ENCODE data around the gene DPP9. TPM values are rescaled to one million over a fixed set of nuclear protein-coding genes. Genes with fewer than 3 reads are reported as not detected.
A peak's percentile ranks its signal among the peaks of the same experiment; 100 is the strongest.

Gene DPP9
- total RNA-seq, 1 donor from 2014 or later, result 42.9 TPM

DNA sequence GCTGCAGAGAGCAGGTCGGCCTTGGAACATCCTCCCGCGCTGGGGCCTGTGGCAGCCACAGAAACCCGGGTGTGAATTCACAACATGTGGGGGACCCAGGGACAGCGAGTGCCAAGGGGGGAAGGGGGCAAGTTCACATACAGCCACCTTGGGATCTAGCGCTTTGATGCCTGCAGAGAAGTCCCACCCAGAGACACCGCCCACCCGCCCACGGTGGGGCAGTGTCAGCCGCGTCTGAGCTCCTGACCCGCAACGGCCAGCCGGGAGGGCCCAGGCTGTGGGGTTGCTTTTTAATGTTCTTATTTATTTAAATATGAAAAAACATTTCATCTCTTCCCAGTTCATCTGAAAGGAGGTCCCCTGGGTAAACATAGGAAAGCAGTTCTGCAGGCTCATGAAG is 66.4 kb downstream of the DPP9 start:
- TF ChIP-seq, protein P1, sequence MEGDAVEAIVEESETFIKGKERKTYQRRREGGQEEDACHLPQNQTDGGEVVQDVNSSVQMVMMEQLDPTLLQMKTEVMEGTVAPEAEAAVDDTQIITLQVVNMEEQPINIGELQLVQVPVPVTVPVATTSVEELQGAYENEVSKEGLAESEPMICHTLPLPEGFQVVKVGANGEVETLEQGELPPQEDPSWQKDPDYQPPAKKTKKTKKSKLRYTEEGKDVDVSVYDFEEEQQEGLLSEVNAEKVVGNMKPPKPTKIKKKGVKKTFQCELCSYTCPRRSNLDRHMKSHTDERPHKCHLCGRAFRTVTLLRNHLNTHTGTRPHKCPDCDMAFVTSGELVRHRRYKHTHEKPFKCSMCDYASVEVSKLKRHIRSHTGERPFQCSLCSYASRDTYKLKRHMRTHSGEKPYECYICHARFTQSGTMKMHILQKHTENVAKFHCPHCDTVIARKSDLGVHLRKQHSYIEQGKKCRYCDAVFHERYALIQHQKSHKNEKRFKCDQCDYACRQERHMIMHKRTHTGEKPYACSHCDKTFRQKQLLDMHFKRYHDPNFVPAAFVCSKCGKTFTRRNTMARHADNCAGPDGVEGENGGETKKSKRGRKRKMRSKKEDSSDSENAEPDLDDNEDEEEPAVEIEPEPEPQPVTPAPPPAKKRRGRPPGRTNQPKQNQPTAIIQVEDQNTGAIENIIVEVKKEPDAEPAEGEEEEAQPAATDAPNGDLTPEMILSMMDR (conservative IDR thresholded peaks at IDR 0.05), result no peak
- Mint-ChIP-seq H3K27me3 (no peaks in the 10 kb centered on the region), H3K9me3 (no peaks in the 10 kb centered on the region), H3K4me3 (no peak overlapping the region), H3K36me3 (peaks cover 13% of the 10 kb centered on the region), H3K27ac (no peak overlapping the region), H3K4me1 (ENCODE audit: unreplicated experiment) (peaks cover 9% of the 10 kb centered on the region)
- DNase-seq (ENCODE audit: extremely low spot score, unreplicated experiment), result no peak

DNA sequence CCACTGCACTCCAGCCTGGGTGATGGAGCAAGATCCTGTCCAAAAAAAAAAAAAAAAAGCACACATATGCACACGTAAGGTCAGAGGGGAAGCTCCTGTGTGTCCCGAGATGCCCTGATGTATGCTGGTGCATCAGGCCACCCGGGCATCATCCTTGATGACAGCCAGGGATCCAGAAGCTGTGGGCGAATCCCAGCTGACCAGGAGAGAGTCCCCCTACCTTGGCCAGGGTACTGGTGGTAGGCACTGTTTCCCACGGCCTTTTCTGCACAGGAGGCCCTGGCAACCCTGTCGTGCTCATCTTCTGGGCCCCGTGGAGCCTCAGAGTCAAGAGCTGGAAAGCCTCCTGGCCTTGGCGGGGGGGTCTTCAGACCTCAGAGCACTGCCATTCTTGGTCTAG is 67.5 kb downstream of the DPP9 start:
- Mint-ChIP-seq H3K4me1 (ENCODE audit: unreplicated experiment) (peaks cover 9% of the 10 kb centered on the region), H3K27ac (no peak overlapping the region), H3K4me3 (no peak overlapping the region), H3K9me3 (no peaks in the 10 kb centered on the region), H3K36me3 (peaks cover 10% of the 10 kb centered on the region), H3K27me3 (no peaks in the 10 kb centered on the region)
- TF ChIP-seq, protein P1 (conservative IDR thresholded peaks at IDR 0.05), result no peak
- DNase-seq (ENCODE audit: extremely low spot score, unreplicated experiment), result no peak

DNA sequence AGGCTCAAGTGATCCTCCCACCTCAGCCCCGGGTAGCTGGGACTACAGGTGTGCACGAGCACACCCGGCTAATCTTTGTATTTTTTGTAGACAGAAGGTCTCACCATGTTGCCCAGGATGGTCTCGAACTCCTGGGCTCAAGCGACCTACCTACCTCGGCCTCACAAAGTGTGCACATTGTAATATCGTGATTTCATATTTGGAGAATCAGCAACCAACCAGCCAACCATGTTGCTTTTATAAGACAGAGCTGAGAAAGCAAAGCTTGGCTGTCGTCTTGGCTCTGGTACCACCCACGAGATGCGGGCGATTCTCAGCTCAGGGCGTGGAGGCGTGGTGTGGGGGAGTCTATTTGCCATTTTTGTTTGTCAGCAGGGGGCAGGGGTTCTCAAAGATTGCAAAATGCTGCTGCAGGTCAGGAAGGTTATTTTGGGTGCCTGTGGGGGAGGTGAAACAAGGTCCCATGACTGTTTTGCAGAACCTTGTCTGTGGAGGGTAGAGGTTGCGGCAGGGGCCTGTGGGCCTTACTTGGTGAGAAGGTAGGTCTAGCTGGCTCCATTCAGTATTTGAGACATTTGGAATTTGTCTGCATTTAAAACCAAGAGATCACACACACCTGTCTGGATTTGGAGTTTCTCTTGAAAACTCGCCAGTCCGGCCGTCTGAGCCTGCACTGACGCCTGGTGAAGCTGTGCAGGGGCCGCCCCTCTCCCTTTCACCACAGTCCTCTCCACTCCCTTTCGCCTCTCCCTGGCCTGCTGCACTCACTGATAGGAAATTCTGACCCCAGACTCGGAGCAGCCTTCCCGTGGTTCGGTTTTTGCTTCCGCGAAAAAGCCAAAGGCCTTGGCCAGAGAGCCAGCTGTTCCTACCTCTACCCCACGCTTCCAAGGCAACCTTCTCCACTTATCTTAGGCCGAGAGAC is 68.9 kb downstream of the DPP9 start:
- peaks cover 7% of the 10 kb centered on the region for H3K36me3 Mint-ChIP-seq
- H3K4me1 Mint-ChIP-seq (ENCODE audit: unreplicated experiment), result peaks cover 9% of the 10 kb centered on the region

DNA sequence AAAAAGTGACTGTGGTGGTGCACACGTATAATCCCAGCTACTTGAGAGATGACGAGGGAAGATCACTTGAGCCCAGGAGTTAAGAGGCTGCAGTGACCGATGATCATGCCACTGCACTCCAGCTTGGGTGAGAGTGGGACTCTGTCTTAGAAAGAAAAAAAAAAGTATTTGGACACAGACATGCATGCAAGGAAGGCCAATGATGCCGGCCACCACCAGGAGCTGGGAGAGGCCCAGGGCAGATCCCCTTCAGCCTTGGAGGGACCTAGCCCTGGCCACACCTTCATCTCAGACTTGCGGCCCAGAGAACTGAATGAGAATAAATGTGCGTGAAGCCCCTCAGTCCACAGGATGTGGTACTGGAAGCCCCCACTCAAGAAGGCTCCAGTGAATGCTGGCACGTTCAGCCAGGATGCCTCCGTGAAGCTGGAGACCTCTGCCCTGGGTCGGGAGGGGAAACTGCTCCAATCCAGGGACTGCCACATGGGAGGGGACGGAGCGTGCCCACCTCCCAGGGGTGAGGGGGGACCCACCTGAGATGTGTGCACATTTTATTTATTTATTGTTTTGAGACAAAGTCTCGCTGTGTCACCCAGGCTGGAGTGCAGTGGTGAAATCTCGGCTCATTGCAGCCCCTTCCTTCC is 69.7 kb downstream of the DPP9 start:
- Mint-ChIP-seq H3K36me3 (peaks cover 5% of the 10 kb centered on the region), H3K4me3 (no peak overlapping the region), H3K27ac (no peak overlapping the region), H3K27me3 (no peaks in the 10 kb centered on the region), H3K9me3 (no peaks in the 10 kb centered on the region), H3K4me1 (ENCODE audit: unreplicated experiment) (peaks cover 9% of the 10 kb centered on the region)
- TF ChIP-seq, protein P1 (conservative IDR thresholded peaks at IDR 0.05), result no peak
- no peak for DNase-seq (ENCODE audit: extremely low spot score, unreplicated experiment)

More for the DNA sequence above, 68.9 kb downstream of the DPP9 start:
- Mint-ChIP-seq H3K4me3 (no peak overlapping the region), H3K9me3 (no peaks in the 10 kb centered on the region), H3K27ac (peak overlapping the region; percentile 31), H3K27me3 (no peaks in the 10 kb centered on the region)
- TF ChIP-seq, protein P1 (conservative IDR thresholded peaks at IDR 0.05), result no peak
- DNase-seq (ENCODE audit: extremely low spot score, unreplicated experiment), result no peak

DNA sequence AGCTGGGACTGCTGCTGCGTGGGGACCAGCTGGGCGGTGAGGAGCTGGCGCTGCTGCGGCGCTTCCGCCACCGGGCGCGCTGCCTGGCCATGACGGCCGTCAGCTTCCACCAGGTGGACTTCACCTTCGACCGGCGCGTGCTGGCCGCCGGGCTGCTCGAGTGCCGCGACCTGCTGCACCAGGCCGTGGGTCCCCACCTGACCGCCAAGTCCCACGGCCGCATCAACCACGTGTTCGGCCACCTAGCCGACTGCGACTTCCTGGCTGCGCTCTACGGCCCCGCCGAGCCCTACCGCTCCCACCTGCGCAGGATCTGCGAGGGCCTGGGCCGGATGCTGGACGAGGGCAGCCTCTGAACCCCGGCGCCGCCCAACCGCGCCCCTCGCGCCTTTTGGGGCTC is 71.6 kb downstream of the DPP9 start:
- TF ChIP-seq, protein P1 (conservative IDR thresholded peaks at IDR 0.05), result no peak
- Mint-ChIP-seq H3K4me3 (no peak overlapping the region), H3K27me3 (no peaks in the 10 kb centered on the region), H3K4me1 (ENCODE audit: unreplicated experiment) (peaks cover 9% of the 10 kb centered on the region), H3K27ac (no peak overlapping the region), H3K9me3 (no peaks in the 10 kb centered on the region), H3K36me3 (peaks cover 5% of the 10 kb centered on the region)
- no peak for DNase-seq (ENCODE audit: extremely low spot score, unreplicated experiment)
